ENCODE results near the gene IFITM2.
"Not testable (repeated sequence)": the region's sequence is repeated elsewhere in the genome, so short reads cannot be mapped to it uniquely, and the experiment has no call there.

Gene IFITM2

DNA sequence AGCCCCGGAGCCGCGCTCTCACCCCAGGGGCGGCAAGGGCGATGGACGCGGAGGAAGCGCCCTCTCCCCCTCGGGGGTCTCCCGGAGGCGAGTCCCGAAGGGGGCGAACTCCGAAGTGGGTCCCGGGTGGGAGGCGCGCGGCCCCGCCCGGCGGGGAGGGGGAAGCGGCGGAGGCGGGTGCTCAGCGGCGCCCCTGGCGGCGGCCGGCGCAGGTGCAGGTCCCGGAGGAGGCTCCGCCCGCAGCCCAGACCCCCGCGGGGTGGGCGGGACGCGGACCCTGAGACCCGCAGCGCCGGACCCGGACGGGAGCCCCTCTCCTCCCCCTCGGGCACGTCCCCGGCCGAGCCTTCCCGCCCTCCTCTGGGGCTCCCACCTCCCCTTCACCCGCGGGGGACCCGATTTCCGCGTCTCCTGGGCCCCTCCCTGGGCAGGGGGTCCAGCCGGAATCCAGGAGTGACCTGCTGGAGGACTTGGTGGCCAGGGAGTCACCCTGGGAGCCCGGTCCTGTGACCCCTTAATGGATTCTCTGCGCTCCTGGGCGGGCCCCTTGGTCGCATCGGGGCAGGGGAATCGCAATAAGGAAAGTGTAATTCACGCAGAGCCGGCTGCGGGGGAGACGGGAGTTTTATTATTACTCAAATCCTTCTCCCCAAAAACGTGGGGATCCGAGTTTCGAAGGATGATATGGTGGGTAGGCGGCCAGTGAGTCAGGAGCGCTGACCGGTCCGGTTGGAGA lies 3.6 kb downstream of the IFITM2 start:
- not testable (repeated sequence) for DNase-seq

DNA sequence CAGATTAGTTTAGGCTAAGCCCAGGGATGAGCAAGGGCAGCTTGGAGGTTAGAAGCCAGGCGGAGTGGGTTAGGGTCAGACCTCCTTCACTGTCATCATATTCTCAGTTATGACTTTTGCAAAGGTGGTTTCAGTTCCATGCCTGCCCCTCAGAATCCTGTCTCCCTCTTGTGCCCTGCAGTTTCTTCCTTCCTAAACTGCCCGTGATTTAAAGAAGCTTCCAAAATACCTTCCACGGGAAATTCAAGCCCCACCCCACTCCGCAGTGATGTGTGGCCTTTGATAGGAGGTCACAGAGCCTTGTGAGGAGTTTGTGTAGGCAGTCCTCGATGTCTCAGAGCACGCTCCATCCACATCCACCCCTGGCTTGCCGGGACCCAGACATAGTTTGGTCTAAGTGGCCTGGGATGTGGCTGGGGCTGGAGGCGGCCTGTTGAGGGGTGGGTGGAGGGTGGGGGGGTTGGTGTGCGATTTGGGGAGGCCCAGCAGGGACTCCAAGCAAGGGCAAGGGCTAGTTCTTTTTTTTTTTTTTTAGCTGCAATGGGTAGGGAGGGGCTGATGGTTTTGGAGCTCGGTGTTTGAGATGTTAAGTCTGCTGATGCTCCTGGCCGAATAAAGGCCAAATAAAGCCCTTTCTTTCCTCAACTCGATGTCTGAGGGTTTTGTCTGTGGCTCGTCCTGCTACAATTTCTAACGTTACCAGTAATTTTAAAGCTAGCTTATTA lies 4.6 kb downstream of the IFITM2 start:
- DNase-seq: no peak

DNA sequence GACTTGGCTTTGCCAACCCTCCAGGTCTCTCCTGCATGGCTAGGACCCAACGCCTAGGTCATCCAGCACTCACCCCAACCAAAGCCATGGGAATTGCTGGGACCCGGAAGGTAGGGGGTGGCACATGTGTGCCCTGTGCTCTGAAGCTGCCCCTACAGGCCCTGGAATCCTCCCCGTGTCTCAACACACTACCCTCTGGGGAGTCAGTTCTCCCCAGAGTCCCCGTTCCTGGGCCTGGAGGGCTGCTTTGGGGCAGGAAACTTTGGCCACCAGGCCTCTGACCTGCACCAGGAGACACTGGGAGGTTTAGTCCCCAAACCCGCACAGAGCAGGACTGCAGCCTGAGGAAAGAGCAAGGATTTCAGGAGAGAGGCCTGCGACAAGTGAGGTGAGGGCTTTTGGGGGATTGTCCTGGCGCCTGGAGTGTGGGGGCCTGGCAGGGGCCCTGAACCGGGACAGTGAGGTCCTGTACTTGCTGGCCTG lies 5.7 kb downstream of the IFITM2 start:
- DNase-seq: no peak

DNA sequence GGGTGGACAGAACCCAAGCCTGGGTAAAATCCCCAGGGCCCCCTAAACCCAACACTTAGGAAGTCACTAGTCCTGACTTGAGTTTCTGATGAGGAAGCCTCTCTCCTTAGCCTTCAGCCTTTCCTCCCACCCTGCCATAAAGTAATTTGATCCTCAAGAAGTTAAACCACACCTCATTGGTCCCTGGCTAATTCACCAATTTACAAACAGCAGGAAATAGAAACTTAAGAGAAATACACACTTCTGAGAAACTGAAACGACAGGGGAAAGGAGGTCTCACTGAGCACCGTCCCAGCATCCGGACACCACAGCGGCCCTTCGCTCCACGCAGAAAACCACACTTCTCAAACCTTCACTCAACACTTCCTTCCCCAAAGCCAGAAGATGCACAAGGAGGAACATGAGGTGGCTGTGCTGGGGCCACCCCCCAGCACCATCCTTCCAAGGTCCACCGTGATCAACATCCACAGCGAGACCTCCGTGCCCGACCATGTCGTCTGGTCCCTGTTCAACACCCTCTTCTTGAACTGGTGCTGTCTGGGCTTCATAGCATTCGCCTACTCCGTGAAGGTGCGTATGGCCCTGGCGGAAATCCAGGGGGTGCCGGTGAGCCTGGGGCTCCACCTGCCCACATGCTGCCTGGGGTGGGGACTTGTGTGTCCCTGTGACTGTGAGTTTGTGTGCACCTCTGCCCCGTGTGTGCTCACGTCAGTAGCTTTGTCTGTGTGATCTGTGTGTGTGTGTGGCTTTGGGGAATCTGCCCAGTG lies 6.4 kb downstream of the IFITM2 start, which contains the start of gene IFITM1:
TSS of gene IFITM1 (plus strand) at position 254 of the 767 bp plus-strand sequence. CDS start at position 385, 131 bp downstream.
- peak; percentile 27 for DNase-seq

DNA sequence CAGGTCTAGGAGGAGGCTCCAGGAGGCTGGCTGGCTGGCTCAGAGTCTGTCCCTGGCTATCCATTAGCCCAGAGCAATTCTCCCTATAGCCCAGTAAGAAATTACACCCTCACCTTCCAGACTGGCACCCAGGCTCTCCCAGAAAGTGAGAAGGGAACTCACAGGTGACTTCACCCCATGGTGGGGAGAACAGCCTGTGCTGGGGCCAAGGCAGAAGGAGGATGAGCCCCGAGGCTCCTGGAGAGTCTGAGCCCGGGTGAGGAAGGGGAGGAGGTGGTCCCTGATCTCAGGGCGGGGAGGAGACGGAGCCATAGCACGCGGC lies 6.9 kb downstream of the IFITM2 start:
- DNase-seq: not testable (repeated sequence)

DNA sequence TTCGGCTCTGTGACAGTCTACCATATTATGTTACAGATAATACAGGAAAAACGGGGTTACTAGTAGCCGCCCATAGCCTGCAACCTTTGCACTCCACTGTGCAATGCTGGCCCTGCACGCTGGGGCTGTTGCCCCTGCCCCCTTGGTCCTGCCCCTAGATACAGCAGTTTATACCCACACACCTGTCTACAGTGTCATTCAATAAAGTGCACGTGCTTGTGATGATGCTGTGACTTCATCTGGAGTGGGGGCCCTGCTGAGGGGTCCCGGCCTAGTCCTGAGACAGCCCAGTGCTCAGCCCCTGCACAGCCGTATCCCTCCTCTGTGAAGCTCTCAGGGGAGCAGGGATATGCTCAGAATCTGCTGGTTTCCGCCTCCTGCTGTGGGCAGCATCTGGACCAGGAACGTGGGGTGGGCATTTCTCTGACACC lies 7.5 kb downstream of the IFITM2 start:
- DNase-seq: peak; percentile 16

DNA sequence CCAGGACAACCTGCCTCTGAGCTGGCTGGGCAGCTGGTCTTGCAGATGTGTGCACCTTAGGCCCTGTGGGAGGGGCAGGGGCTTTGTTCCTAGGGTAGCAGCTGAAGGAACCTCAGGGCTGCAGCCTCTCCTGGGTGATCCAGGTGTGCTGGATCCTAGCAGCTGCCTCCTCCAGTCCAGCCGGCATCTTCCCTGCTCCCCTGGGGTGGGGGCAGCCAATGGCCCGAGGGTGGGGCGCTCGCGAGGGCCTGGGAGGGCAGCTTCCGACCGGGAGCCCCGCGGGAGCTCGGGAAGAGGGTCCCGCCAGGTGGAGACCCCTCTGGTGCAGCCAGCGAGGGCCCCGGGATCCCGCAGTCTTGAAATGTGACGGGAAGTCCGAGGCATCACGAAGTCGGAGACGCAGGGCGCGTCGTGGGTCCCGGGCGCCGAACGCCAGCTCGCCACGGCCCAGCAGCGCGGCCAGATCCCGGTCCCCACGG lies 7.9 kb downstream of the IFITM2 start:
- peak; percentile 15 for DNase-seq

DNA sequence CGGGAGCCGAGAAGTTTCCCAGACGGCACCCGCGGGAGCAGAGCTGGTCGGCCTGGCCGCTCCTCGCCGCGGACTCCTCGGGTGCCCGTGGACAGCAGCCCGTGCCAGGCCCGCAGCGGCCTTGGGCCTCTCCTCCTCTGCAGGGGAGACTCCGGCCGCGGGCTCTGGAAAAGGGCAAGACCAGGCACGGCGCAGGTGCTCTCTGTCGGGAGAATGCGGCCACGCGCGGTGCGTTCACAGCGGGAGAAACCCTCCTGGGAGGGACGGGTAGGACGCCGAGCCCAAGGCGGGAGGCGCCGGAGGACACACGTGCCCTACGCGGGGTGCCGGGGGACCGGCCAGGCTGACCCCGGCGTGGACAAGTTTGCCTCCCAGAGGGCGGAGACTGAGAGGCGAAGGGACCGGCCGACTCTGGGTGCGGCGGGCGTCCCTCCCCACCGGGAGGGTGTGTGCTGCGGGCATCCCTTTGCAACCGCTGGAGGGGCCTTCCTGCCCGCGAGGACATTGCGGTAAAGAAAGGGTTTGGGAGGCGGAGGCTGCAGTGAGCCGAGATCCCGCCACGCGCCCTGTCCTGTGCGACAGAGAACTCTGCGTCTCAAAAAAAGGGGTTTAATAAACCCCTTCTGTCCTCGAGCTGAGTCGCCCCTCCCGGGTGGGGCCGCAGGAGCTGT lies 8.6 kb downstream of the IFITM2 start:
- DNase-seq: peak; percentile 31

DNA sequence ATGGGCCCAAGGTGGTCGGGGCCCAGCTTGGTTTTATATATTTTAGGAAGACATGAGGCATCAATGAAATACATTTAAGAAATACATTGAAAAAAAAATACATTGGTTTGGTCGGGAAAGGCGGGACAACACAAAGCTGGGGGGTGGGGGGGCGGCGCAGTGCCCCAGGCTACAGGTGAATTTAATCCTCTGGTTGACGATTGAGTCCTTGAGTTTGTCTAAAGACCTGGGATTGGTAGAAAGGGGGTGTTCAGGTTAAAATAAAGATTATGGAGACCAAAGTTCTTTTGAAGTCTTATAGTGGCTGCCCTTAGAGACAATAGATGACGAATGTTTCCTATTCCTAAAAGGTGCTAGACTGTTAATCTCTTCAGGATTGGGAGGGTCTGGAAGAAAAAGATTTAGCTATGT lies 9.3 kb downstream of the IFITM2 start:
- peak; percentile 17 for DNase-seq

DNA sequence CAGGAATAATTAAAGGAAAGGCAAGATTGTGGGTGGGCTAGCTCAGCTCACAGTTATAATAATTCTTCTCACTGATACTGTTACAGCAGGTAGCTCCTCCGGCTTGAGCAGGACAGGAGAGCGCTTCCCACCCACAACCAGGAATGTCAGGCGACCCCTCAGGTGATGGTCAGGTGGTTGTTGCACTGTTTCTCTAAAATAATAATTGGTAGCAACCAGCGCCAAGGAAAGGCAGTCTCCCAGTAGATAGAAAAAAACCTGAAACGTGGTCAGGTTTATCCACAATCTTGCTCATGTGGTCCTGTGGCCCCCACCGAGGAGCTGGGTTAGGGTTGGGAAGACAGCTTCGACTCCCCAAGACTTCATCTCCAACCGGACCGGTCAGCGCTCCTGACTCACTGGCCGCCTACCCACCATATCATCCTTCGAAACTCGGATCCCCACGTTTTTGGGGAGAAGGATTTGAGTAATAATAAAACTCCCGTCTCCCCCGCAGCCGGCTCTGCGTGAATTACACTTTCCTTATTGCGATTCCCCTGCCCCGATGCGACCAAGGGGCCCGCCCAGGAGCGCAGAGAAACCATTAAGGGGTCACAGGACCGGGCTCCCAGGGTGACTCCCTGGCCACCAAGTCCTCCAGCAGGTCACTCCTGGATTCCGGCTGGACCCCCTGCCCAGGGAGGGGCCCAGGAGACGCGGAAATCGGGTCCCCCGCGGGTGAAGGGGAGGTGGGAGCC lies 10.2 kb downstream of the IFITM2 start:
- not testable (repeated sequence) for DNase-seq

DNA sequence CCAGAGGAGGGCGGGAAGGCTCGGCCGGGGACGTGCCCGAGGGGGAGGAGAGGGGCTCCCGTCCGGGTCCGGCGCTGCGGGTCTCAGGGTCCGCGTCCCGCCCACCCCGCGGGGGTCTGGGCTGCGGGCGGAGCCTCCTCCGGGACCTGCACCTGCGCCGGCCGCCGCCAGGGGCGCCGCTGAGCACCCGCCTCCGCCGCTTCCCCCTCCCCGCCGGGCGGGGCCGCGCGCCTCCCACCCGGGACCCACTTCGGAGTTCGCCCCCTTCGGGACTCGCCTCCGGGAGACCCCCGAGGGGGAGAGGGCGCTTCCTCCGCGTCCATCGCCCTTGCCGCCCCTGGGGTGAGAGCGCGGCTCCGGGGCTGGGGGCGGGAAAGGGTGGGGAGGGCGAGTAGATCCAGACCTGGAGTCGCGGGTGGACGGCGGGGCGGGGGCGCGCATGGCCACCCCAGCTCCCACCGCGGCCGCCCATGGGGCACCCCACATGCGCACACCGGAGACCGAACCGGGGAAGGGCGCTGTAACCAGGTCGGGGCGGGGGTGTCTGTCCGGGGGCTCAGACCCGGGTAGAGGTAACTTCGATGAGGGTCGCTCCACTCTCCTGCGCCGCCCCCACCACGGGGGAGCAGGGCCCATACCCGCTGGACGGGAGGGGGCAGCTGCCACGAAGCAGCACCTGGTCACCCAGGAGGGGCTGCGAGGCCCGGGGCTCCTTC lies 10.9 kb downstream of the IFITM2 start:
- not testable (repeated sequence) for DNase-seq

DNA sequence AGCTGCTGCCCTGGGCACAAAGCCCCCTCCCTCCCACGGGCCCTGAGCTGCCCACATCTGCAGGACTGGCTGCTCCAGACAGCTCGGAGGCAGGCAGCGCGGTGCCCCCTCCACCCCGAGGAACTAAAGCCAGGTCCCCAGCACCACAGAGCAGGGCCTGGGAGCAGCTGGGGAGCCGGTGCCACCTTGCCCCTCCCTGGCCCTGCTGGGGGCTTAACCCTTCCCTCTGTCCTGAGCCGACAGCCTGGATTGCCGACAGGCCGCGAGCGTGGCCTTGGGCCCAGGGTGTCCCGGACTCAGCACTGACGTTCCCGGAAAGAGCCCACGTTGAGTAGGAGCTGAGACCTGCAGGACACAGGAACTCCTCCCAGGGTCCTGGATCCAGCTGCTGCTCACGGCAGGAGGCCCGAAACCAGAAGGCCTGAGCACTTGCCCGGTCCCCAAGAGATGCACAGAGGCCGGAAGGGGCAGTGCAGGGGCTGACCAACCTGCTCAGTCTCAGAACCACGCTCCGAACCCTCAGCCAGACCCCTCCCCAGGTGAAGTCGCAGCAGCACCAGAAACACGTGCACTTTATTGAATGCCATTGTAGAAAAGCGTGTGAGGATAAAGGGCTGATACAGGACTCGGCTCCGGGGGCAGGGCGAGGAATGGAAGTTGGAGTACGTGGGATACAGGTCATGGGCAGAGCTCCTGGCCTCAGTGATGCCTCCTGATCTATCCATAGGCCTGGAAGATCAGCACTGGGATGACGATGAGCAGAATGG lies 11.7 kb downstream of the IFITM2 start:
- DNase-seq: peak; percentile 31

DNA sequence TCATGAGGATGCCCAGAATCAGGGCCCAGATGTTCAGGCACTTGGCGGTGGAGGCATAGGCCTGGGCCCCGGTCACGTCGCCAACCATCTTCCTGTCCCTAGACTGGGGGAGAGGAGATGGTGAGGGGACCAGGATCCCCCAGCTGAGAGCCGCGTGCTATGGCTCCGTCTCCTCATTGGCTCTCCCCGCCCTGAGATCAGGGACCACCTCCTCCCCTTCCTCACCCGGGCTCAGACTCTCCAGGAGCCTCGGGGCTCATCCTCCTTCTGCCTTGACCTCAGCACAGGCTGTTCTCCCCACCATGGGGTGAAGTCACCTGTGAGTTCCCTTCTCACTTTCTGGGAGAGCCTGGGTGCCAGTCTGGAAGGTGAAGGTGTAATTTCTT lies 12.3 kb downstream of the IFITM2 start:
- not testable (repeated sequence) for DNase-seq

DNA sequence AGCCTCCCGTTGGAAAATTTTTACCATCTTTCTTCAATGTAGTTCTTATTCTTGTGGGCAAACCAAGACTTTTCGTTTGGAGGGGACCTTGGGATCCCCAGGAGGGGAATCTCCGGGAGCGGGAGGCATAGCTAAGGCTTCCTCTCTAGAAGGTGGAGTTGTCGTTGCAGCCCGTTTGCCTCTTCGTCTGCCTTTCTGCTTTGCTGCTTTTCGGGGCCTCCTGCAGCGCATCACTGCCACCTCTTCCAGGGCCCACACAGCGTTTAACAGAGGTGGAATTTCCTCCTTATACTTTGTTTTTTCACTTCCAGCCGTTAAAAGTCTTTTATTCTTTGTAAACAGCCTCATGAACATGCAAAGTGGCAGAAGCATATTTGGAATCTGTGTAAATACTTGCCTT lies 16.5 kb downstream of the IFITM2 start:
- DNase-seq: no peak

DNA sequence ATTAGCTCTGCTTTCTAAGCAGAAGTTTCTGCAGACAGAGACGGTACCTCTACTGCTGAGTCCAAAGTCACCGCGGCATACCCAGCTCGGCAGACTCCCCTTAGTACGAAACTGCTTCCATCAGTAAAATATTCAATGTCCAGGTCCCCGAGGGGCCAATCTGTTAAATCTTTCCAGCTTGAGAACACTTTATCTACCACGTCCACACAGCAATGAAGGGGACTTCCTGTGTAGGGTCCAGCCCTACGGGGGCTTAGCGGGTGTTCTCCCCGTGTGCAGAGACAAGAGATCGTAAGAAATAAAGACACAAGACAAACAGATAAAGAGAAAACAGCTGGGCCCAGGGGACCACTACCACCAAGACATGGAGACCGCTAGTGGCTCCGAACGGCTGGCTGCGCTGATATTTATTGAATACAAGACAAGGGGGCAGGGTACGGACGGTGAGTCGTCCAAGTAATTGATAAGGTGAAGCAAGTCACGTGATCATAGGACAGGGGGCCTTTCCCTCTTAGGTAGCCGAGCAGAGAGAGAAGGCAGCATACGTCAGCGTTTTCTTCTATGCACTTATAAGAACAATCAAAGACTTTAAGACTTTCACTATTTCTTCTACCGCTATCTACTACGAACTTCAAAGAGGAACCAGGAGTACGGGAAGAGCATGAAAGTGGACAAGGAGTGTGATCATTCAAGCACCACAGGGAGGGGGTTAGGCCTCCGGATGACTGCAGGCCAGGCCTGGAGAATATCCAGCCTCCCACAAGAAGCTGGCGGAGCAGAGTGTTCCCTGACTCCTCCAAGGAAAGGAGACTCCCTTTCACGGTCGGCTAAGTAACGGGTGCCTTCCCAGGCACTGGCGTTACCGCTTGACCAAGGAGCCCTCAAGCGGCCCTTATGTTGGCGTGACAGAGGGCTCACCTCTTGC lies 17.2 kb downstream of the IFITM2 start:
- DNase-seq: not testable (repeated sequence)

DNA sequence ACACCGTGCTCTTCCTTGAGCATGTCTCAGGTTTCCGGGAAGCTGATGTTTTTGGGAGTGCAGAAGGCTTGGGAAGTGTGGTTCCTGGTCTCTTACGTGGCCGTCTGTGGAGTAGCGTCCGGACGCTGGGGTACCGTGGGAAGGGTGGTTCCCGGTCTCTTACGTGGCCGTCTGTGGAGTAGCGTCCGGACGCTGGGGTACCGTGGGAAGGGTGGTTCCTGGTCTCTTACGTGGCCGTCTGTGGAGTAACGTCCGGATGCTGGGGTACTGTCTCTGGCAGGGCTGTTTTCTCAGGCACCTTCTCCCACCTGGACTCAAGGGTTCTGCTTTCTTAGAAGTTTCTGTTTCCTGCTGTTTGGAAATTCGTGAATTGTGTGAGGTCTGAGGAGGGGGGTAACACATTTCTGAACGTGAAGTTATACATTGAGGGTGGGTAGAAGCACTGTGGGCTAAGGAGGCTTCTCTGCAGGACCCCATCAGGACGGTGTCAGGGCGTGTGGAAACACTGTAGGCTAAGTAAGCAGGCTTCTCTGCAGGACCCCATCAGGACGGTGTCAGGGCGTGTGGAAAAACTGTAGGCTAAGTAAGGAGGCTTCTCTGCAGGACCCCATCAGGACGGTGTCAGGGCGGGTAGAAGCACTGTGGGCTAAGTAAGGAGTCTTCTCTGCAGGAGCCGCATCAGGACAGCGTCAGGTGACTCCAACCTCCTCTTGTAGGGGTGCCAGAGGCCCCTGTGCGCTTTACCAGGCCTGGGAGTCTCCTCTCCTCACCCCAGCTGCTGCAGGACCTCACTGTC lies 18.4 kb downstream of the IFITM2 start:
- no peak for DNase-seq

DNA sequence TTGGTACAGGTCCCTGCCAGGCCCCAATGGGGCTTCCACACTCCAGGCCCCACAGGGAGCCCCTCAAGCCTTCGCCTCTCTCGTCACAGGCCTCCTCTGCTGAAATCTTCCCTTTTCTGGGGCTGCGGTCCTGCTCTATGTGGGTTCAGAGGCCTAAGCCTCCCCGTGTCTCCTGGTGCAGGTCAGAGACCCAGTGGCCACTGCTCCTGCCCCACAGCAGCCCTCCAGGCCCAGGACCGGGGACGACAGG lies 18.9 kb downstream of the IFITM2 start:
- DNase-seq: no peak

DNA sequence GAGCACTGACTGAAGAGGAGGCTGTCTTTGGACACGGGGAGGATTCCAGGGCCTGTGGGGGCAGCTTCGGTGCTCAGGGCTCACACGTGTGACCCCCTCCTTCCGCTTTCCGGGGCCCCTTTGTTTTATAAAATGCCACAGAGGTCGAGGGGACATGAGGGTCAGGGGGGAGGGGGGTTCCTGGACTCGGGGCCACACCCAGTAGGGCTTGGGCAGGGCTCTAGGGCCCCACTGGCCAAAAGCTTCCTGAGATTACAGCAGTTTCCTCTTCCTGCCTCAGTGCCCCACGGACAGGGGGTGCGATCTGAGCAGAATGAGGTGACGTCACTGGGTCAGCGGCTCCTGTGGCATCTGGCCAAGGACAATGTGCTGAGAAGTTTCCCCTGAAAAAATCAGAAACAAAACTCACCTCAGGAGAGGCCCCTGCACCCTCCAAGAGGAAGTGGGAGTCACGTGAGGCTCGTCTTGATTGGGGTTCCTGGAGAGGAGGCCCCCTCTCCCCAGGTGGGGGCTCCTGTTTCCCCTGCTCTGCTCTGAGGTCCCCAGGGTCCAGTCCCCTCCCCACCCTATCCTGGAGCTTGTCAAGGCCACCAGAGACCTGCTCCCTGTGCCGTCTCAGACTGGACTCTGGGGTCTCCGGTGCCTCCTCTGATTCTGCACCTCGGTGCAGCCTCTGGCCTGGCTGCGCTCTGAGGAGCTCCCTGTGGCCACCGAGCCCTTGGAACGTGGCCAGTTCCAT lies 19.4 kb downstream of the IFITM2 start:
- DNase-seq: peak; percentile 74

Data from right hindlimb (tissue), 1 donor.